ENCODE results near the gene BANP. TPM values are rescaled to one million over a fixed set of nuclear protein-coding genes. Genes with fewer than 3 reads are reported as not detected.

Gene BANP
- total RNA-seq, 4 donors from 2014 or later, result 7.4 to 45.5 (median 20.3) TPM

GRCh38 chr16:88068476-88069396 is 117.5 kb downstream of the BANP start:
- intact Hi-C loops (cut with DNase I; ENCODE audit: low total_unique reads), result no loop called here
- H3K4me3 ChIP-seq, result no peak overlapping the region
- no peaks in the 10 kb centered on the region for H3K9me3 ChIP-seq
- TF ChIP-seq CTCF (IDR thresholded peaks at IDR 0.05) (no peak), POLR2A (IDR thresholded peaks at IDR 0.05) (no peak)
- no peak overlapping the region for H3K27ac ChIP-seq
- H3K4me1 ChIP-seq, result no peaks in the 10 kb centered on the region
- DNase-seq, result no peak
- H3K36me3 ChIP-seq, result no peaks in the 10 kb centered on the region
- H3K27me3 ChIP-seq, result no peaks in the 10 kb centered on the region

DNA sequence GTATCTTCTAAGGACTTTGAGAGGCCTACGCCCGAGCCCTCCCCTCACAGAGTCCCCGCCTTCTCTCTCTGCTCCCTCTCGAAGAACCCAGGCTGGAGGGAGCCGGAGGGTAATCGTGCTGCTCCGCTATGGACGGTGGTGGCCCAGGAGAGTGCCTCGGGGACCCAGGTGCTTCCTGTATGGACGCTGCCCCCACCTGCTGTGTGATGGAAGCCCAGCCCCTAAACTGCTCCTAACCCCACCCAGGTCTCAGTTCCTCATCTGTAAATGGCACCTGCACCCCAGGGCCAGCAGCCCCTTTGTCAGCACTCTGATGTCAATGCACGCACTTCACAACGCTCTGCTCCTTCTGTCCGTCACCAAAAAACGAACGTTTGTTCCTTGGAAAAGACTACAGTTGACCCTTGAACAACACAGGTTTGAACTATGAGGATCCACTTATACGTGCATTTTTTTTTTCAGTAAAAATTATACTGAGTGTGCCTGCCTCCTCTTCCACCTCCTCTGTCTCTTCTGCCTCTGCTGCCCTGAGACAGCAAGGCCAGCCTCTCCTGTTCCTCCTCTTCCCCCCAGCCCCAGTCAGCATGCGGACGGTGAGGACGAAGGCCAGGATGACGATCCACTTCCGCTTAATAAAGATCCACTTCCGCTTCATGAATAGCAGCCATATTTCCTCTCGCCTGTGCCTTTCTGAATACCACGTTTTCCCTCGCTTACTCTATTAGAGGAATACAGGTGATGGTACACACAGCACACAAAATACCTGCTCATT is 118.3 kb downstream of the BANP start:
- H3K27ac ChIP-seq, result no peak overlapping the region
- TF ChIP-seq CTCF (IDR thresholded peaks at IDR 0.05) (no peak), POLR2A (IDR thresholded peaks at IDR 0.05) (no peak)
- H3K4me1 ChIP-seq, result no peaks in the 10 kb centered on the region
- no peaks in the 10 kb centered on the region for H3K9me3 ChIP-seq
- H3K4me3 ChIP-seq, result no peak overlapping the region
- H3K36me3 ChIP-seq, result no peaks in the 10 kb centered on the region
- no peaks in the 10 kb centered on the region for H3K27me3 ChIP-seq
- no peak for DNase-seq
- intact Hi-C loops (cut with DNase I; ENCODE audit: low total_unique reads), result no loop called here

DNA sequence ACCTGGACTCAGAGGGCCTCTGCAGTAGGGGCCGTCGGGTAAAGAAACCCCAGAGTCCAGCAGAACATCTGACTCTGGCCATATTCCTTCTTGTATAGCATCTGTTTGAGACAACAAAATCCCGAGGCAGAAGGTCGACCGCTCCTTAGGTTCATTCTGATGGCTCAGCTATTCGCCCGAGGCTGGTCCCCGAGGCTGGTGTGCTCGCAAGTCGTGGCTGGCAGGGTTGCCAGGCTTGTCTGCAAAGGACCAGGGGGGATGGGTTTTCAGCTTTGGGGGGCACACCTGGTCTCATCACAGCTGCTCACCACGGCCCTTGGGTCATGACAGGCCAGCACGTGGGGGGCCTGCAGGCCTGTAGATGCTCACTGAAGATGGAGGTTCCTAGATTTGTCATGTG is 119.1 kb downstream of the BANP start:
- intact Hi-C loops (cut with DNase I; ENCODE audit: low total_unique reads), result no loop called here
- no peaks in the 10 kb centered on the region for H3K4me1 ChIP-seq
- TF ChIP-seq CTCF (IDR thresholded peaks at IDR 0.05) (no peak), POLR2A (IDR thresholded peaks at IDR 0.05) (no peak)
- H3K27me3 ChIP-seq, result no peaks in the 10 kb centered on the region
- H3K27ac ChIP-seq, result no peak overlapping the region
- H3K9me3 ChIP-seq, result no peaks in the 10 kb centered on the region
- no peak overlapping the region for H3K4me3 ChIP-seq
- DNase-seq, result no peak
- H3K36me3 ChIP-seq, result no peaks in the 10 kb centered on the region

- DNase-seq, result no peak
- Histone ChIP-seq H3K4me1 (no peaks in the 10 kb centered on the region), H3K4me3 (no peak overlapping the region), H3K27ac (no peak overlapping the region), H3K27me3 (no peaks in the 10 kb centered on the region), H3K36me3 (no peaks in the 10 kb centered on the region), H3K9me3 (no peaks in the 10 kb centered on the region)
- intact Hi-C loops (cut with DNase I; ENCODE audit: low total_unique reads), result no loop called here
- TF ChIP-seq POLR2A (IDR thresholded peaks at IDR 0.05) (no peak), CTCF (IDR thresholded peaks at IDR 0.05) (no peak)
Observed at GRCh38 chr16:88070989-88071625, 119.9 kb downstream of the BANP start.
